Thyroid gland (tissue), 4 donors: ENCODE measurements around the gene SLC16A14. TPM values are rescaled to one million over a fixed set of nuclear protein-coding genes. Genes with fewer than 3 reads are reported as not detected.

Experiments
- DNase-seq, 2 donors: peaks; one replicate each; pipeline ENCODE4 v3.0.0-alpha.2; 2019
- H3K27ac ChIP-seq, 3 donors: fragments of 200-600 bp; sonication (generic); 1 replicate in 2 of 3; 2 replicates in 1 of 3; pipeline ENCODE4 v1.5.1; 2016 to 2019; ENCODE audit warnings: mild to moderate bottlenecking in 1 of 3, moderate library complexity in 1 of 3
- H3K27me3 ChIP-seq: fragments of 200-600 bp; sonication (generic); one replicate; pipeline ENCODE4 v1.5.1; 2019
- H3K36me3 ChIP-seq, 2 donors: fragments of 200-600 bp; sonication (generic); one replicate each; pipeline ENCODE4 v1.5.1; 2016 to 2019
- H3K4me1 ChIP-seq, 2 donors: fragments of 200-600 bp; sonication (generic); one replicate each; pipeline ENCODE4 v1.5.1; 2017 to 2019
- H3K4me3 ChIP-seq, 3 donors: fragments of 200-600 bp; sonication (generic); replicated peaks in 1 of 3; 1 replicate in 2 of 3; 2 replicates in 1 of 3; pipeline ENCODE4 v1.5.1; 2016; ENCODE audit warnings: mild to moderate bottlenecking in 1 of 3
- H3K9me3 ChIP-seq: fragments of 200-600 bp; sonication (generic); one replicate; pipeline ENCODE4 v1.5.1; 2017
- POLR2A ChIP-seq, 2 donors: fragments of 450-650 bp; IDR thresholded peaks; one replicate each; pipeline ENCODE4 v1.6.1; 2017; ENCODE audit warnings: antibody characterized with exemption in 2 of 2, mild to moderate bottlenecking in 2 of 2, moderate library complexity in 1 of 2
- WGBS, 2 donors: methylation state at CpG; one replicate each; pipeline ENCODE4 v1.1.5; 2017; 5-methylcytosine and 5-hydroxymethylcytosine counted together
- intact Hi-C: fragments of 100-400 bp; cut with DNase I; formaldehyde crosslinking; loops from one replicate; pipeline ENCODE4 v1.15.1; 2023
- total RNA-seq, 4 donors: library from RNA; depleted of rRNA; stranded (reverse); fragments of >200 nt; gene quantifications; one replicate each; pipeline ENCODE4 v1.2.3, GENCODE V29; 2016
- TF ChIP-seq, protein P1 (sequence below), 6 experiments: fragments of 200-600 bp in 3 of 6; fragments of 450-650 bp in 3 of 6; sonication (generic) in 3 of 6; IDR thresholded peaks; one replicate each; pipeline ENCODE4 v1.5.1; 2016 to 2019; ENCODE audit warnings: antibody characterized with exemption in 6 of 6, mild to moderate bottlenecking in 2 of 6, inconsistent platforms in 1 of 6, moderate library complexity in 1 of 6

Gene SLC16A14
- total RNA-seq, 4 donors from 2014 or later = 1.8 to 3.8 (median 2.0) TPM

DNA sequence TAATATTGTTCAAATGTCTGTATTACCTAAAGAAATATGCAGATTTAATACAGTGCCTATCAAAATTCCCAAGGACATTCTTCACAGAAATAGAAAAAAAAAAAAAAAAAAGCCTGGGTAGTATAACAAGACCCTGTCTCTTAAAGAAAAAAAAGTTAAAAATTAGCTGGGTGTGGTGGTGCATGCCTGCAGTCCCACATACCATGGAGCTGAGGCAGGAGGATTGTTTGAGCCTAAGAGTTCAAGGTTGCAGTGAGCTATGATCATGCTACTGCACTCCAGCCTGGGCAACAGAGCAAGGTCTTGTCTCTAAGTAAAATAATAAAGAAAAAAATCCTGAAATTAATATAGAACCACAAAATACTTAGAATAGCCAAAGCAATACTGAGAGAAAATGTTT, 51.9 kb downstream of the SLC16A14 start:
- H3K27ac ChIP-seq = no peak overlapping the region
- DNase-seq = no peak
- no peaks in the 10 kb centered on the region for H3K9me3 ChIP-seq
- H3K27me3 ChIP-seq = no peaks in the 10 kb centered on the region
- no peaks in the 10 kb centered on the region for H3K4me1 ChIP-seq
- no peak for TF ChIP-seq POLR2A (IDR thresholded peaks at IDR 0.05)
- TF ChIP-seq, protein P1, sequence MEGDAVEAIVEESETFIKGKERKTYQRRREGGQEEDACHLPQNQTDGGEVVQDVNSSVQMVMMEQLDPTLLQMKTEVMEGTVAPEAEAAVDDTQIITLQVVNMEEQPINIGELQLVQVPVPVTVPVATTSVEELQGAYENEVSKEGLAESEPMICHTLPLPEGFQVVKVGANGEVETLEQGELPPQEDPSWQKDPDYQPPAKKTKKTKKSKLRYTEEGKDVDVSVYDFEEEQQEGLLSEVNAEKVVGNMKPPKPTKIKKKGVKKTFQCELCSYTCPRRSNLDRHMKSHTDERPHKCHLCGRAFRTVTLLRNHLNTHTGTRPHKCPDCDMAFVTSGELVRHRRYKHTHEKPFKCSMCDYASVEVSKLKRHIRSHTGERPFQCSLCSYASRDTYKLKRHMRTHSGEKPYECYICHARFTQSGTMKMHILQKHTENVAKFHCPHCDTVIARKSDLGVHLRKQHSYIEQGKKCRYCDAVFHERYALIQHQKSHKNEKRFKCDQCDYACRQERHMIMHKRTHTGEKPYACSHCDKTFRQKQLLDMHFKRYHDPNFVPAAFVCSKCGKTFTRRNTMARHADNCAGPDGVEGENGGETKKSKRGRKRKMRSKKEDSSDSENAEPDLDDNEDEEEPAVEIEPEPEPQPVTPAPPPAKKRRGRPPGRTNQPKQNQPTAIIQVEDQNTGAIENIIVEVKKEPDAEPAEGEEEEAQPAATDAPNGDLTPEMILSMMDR (IDR thresholded peaks at IDR 0.05) = no peak
- intact Hi-C loops = no loop called here
- H3K36me3 ChIP-seq = no peaks in the 10 kb centered on the region
- no peak overlapping the region for H3K4me3 ChIP-seq

DNA sequence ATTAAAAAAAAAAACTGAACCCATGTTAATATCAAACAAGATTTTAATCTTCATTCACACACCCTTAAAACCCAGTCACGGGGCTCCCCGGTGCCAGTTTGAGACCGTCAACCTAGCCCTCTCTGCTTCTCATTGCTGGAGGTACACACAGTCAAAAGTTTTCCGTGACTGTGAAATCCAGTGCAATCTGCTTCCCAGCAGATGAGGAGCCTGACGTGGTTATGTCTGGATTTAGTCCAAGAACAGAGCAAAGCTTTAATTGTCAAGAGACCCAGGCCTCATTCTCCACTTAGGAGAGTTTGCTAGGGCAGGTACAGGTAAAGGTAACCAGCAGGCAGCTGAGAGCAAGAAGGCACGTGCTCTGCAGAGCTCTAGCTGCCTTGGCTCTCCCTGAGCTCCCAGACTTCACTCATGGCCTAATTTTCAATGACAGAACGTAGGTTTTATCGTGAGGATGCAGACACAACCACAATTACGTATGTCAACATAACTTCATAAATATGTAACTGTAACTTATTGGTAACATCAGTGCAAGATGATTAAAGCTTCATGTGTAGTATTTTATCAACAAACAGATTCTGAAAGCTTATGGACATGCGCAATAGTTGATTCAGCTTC, 56.3 kb downstream of the SLC16A14 start:
- no peaks in the 10 kb centered on the region for H3K36me3 ChIP-seq
- no peak overlapping the region for H3K27ac ChIP-seq
- H3K27me3 ChIP-seq = no peaks in the 10 kb centered on the region
- WGBS, 2 donors = 79 to 81% methylated on average over 10 of the region's 10 CpGs
- TF ChIP-seq, protein P1 (IDR thresholded peaks at IDR 0.05) = no peak
- TF ChIP-seq POLR2A (IDR thresholded peaks at IDR 0.05) = no peak
- no peak overlapping the region for H3K4me3 ChIP-seq
- intact Hi-C loops = no loop called here
- H3K4me1 ChIP-seq = no peaks in the 10 kb centered on the region
- no peak for DNase-seq
- no peaks in the 10 kb centered on the region for H3K9me3 ChIP-seq

DNA sequence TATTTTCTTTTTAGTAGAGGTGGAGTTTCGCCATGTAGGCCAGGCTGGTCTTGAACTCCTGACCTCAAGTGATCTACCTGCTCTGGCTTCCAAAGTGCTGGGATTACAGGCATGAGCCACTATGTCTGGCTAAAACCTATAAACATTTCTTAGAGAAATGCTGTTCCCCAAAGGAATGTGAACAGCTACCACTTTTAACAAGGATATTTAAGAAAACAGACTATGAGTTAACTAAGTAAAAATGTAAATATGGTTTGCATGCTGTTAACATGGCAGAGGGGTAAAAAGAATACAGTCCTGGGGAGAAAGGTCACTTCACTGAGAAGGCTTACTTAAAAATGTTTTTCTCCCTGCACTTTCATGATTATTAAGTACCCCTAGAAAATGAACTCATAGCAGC, 57.1 kb downstream of the SLC16A14 start:
- intact Hi-C loops = no loop called here
- TF ChIP-seq, protein P1 (IDR thresholded peaks at IDR 0.05) = no peak
- TF ChIP-seq POLR2A (IDR thresholded peaks at IDR 0.05) = no peak
- WGBS, 2 donors = 100% methylated on average over 1 of the region's 1 CpG
- H3K4me1 ChIP-seq = no peaks in the 10 kb centered on the region
- H3K36me3 ChIP-seq = no peaks in the 10 kb centered on the region
- DNase-seq = no peak
- H3K4me3 ChIP-seq = no peak overlapping the region
- H3K27ac ChIP-seq = no peak overlapping the region
- no peaks in the 10 kb centered on the region for H3K9me3 ChIP-seq
- H3K27me3 ChIP-seq = no peaks in the 10 kb centered on the region

DNA sequence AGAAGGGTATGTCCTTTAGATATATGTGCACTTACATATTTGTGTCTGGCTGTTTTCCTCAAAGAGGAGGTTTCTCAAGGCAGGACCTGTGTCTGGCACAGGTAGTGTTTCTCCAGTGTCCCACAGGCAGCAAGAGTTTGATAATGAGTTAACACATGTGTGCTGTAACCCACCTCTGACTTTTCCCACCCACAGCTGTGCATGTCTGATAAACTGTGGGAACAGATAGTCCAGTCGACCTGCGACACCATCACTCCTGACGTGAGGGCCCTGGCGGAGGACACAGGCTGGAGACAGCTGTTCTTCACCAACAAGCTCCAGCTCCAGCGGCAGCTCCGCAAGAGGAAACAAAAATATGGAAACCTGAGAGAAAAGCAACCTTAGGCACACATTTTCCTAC, 58.2 kb downstream of the SLC16A14 start:
- no peak for DNase-seq
- H3K27me3 ChIP-seq = no peaks in the 10 kb centered on the region
- H3K4me1 ChIP-seq = no peaks in the 10 kb centered on the region
- WGBS, 2 donors = 93 to 96% methylated on average over 6 of the region's 6 CpGs
- no peak overlapping the region for H3K4me3 ChIP-seq
- TF ChIP-seq, protein P1 (IDR thresholded peaks at IDR 0.05) = no peak
- TF ChIP-seq POLR2A (IDR thresholded peaks at IDR 0.05) = no peak
- no peaks in the 10 kb centered on the region for H3K36me3 ChIP-seq
- intact Hi-C loops = no loop called here
- no peaks in the 10 kb centered on the region for H3K9me3 ChIP-seq
- H3K27ac ChIP-seq = no peak overlapping the region

DNA sequence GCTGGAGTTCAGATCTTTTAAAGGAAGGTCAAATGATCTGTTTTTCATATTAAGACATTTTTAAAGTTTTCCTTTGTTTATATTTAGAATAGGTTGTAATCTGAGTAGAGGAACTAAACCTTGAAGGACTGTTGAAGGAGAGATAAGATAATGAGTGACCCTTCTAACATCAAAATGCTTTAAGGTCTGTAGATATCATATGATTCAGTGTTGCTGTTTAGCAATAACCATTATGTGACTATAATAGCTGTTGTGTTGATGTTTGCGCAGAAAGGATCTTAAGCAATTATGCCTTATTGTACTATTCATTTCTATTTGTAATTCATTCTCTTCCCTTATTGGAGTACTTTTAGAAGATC, 60.0 kb downstream of the SLC16A14 start:
- no peak overlapping the region for H3K27ac ChIP-seq
- no peaks in the 10 kb centered on the region for H3K27me3 ChIP-seq
- no peak overlapping the region for H3K4me3 ChIP-seq
- TF ChIP-seq, protein P1 (IDR thresholded peaks at IDR 0.05) = no peak
- no peak for TF ChIP-seq POLR2A (IDR thresholded peaks at IDR 0.05)
- no peaks in the 10 kb centered on the region for H3K4me1 ChIP-seq
- no peaks in the 10 kb centered on the region for H3K36me3 ChIP-seq
- DNase-seq = no peak
- 95 to 97% methylated on average over 1 of the region's 1 CpG for WGBS, 2 donors
- intact Hi-C loops = loop anchor here (2.0 to 5.0 kb wide), 2 partner anchors 150 to 604 kb away; no protein-coding TSS in a partner anchor
- no peaks in the 10 kb centered on the region for H3K9me3 ChIP-seq
